ENCODE results near the gene FGGY.

- TF ChIP-seq SUZ12 (IDR thresholded peaks at IDR 0.05; ENCODE audit: extremely low read depth, insufficient read depth, insufficient read length) (no peak), YY1 (IDR thresholded peaks at IDR 0.05; ENCODE audit: insufficient read depth, insufficient read length) (no peak)
These were observed 63.8 kb downstream of the FGGY start for GRCh38 chr1:59360729-59361128.

All from NT2/D1 (cell line).